Omental fat pad (tissue), 4 donors: Measurements from ENCODE around the gene MYOCD. TPM values are rescaled to one million over a fixed set of nuclear protein-coding genes. Genes with fewer than 3 reads are reported as not detected.

ENCODE experiments used
- ATAC-seq: fragments of 150-250 bp; one replicate; pipeline ENCODE4 v1.9.1; 2016; ENCODE audit warnings: mild to moderate bottlenecking, moderate library complexity; ENCODE audit not compliant: low FRiP score
- DNase-seq: peaks from one replicate; pipeline ENCODE4 v3.0.0-alpha.2; 2019; ENCODE audit warnings: low spot score
- total RNA-seq, 4 donors: library from RNA; depleted of rRNA; stranded (reverse); fragments of >200 nt; gene quantifications; one replicate each; pipeline ENCODE4 v1.1.0, GENCODE V29; 2016
- TF ChIP-seq, protein P1 (sequence below), 3 donors: fragments of 450-650 bp; IDR thresholded peaks; one replicate each; pipeline ENCODE4 v1.5.1; 2016 to 2017; ENCODE audit warnings: antibody characterized with exemption in 3 of 3, mild to moderate bottlenecking in 3 of 3, moderate library complexity in 2 of 3

MYOCD gene
- total RNA-seq, 4 donors from 2014 or later: 0.48 to 2.8 (median 2.3) TPM

DNA sequence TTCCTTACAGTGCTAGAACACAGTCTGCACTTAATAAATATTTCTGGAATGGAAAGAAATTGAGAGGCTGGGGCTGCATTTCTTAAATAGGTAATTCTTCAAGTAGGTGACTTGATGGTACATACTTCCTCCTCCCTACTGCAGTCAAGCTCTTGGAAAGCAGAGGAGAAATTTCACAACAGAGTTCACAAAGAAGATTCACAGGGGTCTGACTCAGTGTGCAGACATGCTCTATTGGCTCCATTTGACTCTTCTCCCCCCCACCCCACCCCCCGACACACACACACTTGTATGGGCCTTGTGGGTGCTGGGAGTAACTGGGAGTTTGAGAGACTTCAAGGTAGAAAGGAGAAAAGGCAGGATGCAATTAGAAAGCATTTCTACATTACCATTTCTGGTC lies 6.2 kb upstream of the MYOCD start:
- no peak for DNase-seq
- TF ChIP-seq, protein P1, sequence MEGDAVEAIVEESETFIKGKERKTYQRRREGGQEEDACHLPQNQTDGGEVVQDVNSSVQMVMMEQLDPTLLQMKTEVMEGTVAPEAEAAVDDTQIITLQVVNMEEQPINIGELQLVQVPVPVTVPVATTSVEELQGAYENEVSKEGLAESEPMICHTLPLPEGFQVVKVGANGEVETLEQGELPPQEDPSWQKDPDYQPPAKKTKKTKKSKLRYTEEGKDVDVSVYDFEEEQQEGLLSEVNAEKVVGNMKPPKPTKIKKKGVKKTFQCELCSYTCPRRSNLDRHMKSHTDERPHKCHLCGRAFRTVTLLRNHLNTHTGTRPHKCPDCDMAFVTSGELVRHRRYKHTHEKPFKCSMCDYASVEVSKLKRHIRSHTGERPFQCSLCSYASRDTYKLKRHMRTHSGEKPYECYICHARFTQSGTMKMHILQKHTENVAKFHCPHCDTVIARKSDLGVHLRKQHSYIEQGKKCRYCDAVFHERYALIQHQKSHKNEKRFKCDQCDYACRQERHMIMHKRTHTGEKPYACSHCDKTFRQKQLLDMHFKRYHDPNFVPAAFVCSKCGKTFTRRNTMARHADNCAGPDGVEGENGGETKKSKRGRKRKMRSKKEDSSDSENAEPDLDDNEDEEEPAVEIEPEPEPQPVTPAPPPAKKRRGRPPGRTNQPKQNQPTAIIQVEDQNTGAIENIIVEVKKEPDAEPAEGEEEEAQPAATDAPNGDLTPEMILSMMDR (IDR thresholded peaks at IDR 0.05): no peak
- peak; percentile 83 for ATAC-seq

DNA sequence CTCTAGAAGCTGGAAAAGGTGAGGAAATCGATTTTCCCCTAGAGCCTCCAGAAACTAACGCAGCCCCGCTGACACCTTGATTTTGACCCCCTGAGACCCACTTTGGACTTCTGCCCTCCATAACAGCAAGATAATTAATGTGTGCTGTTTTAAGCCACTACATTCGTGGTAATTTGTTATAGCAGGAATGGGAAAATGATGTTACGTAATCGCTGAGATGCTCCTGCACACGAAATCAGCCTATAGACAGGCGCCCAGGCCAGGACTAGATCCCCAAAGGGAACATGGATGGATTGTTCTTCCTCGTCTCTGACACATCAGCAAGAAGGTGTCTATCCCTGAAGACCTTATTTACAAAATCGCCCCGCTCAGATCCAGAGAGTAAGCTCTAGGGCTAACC lies 1.4 kb upstream of the MYOCD start:
- TF ChIP-seq, protein P1 (IDR thresholded peaks at IDR 0.05): no peak
- ATAC-seq (no peak), DNase-seq (no peak)

DNA sequence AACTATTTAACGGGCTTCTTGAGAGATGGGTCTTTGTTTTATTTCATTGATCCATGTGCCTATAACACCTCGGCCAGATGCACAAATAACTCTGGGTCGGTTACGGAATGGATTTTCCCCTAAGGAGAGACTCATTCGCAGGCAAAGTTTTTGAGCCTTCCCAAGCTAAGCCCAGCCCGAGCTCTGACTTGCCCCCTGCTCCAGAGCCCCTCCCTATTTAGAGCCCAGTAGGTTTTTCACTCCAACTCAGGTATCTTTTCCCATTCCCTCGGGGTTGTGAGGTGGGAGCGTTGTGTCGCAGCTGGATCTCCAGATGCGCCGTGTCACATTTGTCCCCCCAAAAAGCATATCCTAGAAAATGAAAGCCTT lies 812 bp upstream of the MYOCD start:
- no peak for DNase-seq
- TF ChIP-seq, protein P1 (IDR thresholded peaks at IDR 0.05): no peak
- ATAC-seq: no peak

DNA sequence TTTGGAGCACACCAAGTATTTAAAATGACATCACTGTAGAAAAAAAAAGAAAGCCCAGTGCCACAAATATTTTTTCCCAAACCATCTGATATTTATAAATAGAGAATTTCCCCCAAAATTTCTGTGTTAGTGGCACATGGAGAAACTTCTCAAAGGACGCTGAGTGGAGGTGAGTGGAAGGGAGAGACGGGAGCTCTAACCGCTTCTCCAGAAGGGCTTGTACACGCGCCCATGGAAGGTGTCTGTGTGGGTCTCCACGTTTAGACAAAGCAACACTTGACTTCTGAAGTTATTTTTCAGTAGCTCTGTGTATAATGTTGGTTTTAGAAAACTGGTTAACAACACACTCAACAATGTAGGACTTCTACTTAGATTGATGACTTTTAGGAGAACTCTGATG lies 1.0 kb downstream of the MYOCD start:
- no peak for DNase-seq
- TF ChIP-seq, protein P1 (IDR thresholded peaks at IDR 0.05): no peak
- no peak for ATAC-seq

DNA sequence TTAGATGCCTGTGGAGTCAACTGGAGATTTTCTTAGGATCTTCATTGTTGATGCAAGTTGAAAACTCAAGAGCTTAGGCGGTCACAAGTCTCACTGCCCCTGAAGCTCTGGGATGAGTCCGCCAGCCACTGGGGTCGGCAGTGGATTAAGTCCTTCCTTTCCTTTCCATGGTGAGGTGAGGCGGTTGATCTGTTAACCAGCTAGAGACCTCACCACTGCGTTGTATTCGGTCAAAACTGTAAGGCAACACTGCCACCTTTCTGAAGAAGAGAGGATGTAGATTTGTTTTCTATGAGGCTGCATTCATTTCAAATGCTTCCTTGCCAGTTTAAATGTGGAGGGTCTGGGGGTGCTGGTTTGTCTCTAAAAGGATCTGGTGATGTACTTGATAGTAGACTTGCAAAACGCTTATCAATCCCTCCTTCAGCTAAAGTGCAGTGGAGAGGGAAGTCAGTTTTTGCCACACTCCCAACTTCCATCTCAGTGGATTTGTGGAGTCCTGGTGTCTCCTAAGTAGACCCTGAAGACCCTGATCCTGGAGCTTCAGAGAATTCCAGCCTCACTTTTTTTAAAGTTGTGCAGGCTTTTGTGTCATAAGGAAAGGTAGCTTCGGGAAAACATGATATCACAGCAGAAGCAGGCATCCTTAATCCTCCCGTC lies 1.7 kb downstream of the MYOCD start:
- ATAC-seq (peak; percentile 53), DNase-seq (no peak)
- TF ChIP-seq, protein P1 (IDR thresholded peaks at IDR 0.05): no peak

DNA sequence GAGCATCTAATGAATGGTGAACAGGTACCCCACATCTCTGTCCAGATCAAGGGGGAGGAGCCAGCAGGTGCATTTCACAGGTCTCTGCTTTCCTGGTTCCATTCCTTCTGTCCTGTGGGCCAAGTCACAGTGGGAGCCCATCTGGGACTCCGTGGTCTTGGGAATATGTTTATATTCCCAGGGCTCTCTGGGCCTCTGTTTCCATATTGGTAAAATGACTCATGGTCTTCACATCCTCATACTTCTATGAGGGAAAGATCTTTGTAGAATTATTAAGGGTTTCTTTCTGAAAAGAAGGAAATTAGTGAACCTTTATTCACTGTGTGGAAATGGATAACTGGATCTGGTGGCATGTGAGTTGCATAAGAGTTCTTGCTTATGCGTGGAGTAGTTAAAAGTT lies 6.2 kb downstream of the MYOCD start:
- TF ChIP-seq, protein P1 (IDR thresholded peaks at IDR 0.05): no peak
- DNase-seq (no peak), ATAC-seq (no peak)

DNA sequence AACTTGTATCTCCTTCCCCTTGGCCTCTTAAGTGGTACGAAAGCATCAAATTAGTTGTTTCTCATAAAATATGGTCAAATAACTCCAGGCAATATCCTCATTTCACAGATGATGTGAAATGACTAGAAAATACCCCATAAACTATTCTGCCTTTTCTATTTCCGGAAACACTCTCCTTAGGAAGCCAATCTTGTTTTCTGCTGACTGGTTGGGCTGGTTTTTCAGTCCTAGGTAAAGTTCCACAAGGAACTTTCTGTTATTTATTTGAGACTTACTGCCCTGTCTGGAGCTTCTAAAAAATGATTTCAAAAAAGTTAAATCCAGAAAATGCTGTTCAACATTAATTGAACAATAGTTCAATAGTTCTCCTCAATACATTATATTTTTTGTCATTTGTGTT lies 7.3 kb downstream of the MYOCD start:
- ATAC-seq: no peak
- DNase-seq: no peak
- TF ChIP-seq, protein P1 (IDR thresholded peaks at IDR 0.05): no peak
